IPS-20b (cell line): ENCODE data around the gene INHBC.

ENCODE experiments used
- H3K27ac ChIP-seq: one replicate; pipeline ENCODE4 v1.5.1; 2013; ENCODE audit warnings: low read length
- H3K27me3 ChIP-seq: 2 replicates; pipeline ENCODE4 v1.6.1; 2013; ENCODE audit warnings: mild to moderate bottlenecking, low read length, inconsistent platforms; ENCODE audit not compliant: insufficient read depth
- H3K36me3 ChIP-seq: 2 replicates; pipeline ENCODE4 v1.6.1; 2013; ENCODE audit warnings: low read depth, mild to moderate bottlenecking, inconsistent platforms, low read length, moderate library complexity; ENCODE audit not compliant: insufficient read depth
- H3K4me1 ChIP-seq: 2 replicates; pipeline ENCODE4 v1.6.1; 2013; ENCODE audit warnings: mild to moderate bottlenecking, control low read depth, inconsistent platforms, low read length, moderate library complexity; ENCODE audit not compliant: insufficient read depth
- H3K4me3 ChIP-seq: 2 replicates; pipeline ENCODE4 v1.5.1; 2013; ENCODE audit warnings: mild to moderate bottlenecking, low read length, inconsistent platforms
- H3K9ac ChIP-seq: 2 replicates; pipeline ENCODE4 v1.6.1; 2013; ENCODE audit warnings: low read depth, mild to moderate bottlenecking, inconsistent platforms, low read length, moderate library complexity
- H3K9me3 ChIP-seq: 2 replicates; pipeline ENCODE4 v1.6.1; 2013; ENCODE audit warnings: mild to moderate bottlenecking, low read depth, low read length, inconsistent platforms; ENCODE audit not compliant: insufficient read depth

Gene INHBC

DNA sequence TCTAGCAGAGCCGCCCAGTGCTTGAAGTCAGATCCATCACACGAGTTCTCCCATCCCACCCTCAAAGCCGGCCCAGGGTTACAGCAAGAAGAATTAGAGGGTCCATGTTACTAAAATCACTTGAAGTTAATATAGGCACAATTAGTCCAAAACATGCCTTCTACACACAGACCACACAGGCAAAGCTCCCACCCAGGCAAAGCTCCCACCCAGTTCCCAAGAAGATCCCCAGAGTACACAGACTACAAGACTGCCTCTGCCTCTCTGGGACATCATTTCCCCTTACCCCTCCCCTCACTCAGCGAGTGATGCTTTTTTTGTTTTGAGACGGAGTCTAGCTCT, 28.3 kb downstream of the INHBC start:
- H3K4me3 ChIP-seq = no peak overlapping the region
- H3K27me3 ChIP-seq = peaks cover 18% of the 10 kb centered on the region
- no peaks in the 10 kb centered on the region for H3K36me3 ChIP-seq
- no peak overlapping the region for H3K27ac ChIP-seq
- H3K9me3 ChIP-seq = no peaks in the 10 kb centered on the region
- no peak overlapping the region for H3K9ac ChIP-seq
- H3K4me1 ChIP-seq = peaks cover 7% of the 10 kb centered on the region

DNA sequence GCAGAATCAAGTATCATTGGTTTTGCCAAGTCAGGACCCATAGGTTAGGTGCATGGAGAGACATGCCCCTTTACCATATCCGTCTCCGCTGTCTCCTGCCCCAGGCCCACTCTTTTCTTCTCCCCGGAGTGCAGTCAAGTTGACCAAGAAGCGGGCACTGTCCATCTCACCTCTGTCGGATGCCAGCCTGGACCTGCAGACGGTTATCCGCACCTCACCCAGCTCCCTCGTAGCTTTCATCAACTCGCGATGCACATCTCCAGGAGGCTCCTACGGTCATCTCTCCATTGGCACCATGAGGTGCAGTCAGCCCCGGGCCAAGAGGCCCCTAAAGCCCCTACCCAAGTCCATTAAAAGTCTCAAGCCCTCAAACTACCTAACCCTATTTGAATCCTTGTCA, 30.0 kb downstream of the INHBC start:
- Histone ChIP-seq H3K4me3 (no peak overlapping the region), H3K36me3 (no peaks in the 10 kb centered on the region), H3K27ac (no peak overlapping the region), H3K9ac (no peak overlapping the region), H3K27me3 (peaks cover 18% of the 10 kb centered on the region), H3K9me3 (no peaks in the 10 kb centered on the region), H3K4me1 (no peaks in the 10 kb centered on the region)

GRCh38 chr12:57465030-57465746, 30.6 kb downstream of the INHBC start:
- H3K27me3 ChIP-seq = peaks cover 16% of the 10 kb centered on the region
- H3K9me3 ChIP-seq = no peaks in the 10 kb centered on the region
- no peak overlapping the region for H3K9ac ChIP-seq
- no peaks in the 10 kb centered on the region for H3K36me3 ChIP-seq
- H3K27ac ChIP-seq = no peak overlapping the region
- no peaks in the 10 kb centered on the region for H3K4me1 ChIP-seq
- H3K4me3 ChIP-seq = no peak overlapping the region

DNA sequence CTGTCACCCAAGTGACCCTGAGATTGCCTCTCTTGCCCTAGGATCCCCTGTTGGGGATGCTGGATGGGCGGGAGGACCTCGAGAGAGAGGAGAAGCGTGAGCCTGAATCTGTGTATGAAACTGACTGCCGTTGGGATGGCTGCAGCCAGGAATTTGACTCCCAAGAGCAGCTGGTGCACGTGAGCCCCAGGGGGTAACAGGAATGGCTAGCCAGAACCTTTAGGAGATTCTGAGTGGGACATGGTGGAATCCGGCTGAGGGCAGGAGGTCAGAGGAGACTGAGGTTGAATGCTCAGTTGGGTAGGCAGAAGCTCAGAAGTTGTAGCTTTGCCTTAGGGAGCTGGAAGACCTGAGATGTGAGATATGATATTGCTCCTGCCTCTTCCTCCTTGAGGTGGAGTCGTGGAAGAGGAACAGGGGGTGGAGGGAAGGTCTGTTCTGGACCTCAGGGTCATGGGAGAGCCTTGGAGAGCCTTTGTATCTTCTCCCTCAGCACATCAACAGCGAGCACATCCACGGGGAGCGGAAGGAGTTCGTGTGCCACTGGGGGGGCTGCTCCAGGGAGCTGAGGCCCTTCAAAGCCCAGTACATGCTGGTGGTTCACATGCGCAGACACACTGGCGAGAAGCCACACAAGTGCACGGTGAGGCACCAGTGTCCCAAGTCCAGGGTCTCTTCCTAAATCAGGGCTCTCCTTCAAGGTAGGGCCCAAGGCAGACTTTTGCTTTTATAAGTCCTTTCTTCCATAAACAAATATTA, 31.3 kb downstream of the INHBC start:
- Histone ChIP-seq H3K4me3 (no peak overlapping the region), H3K36me3 (no peaks in the 10 kb centered on the region), H3K9ac (no peak overlapping the region), H3K27me3 (peaks cover 13% of the 10 kb centered on the region), H3K4me1 (no peaks in the 10 kb centered on the region), H3K27ac (no peak overlapping the region), H3K9me3 (no peaks in the 10 kb centered on the region)

GRCh38 chr12:57467212-57467874, 32.8 kb downstream of the INHBC start:
- H3K9ac ChIP-seq = no peak overlapping the region
- peaks cover 24% of the 10 kb centered on the region for H3K27me3 ChIP-seq
- no peak overlapping the region for H3K27ac ChIP-seq

GRCh38 chr12:57467915-57468314, 33.3 kb downstream of the INHBC start:
- H3K9me3 ChIP-seq = no peaks in the 10 kb centered on the region
- H3K36me3 ChIP-seq = no peaks in the 10 kb centered on the region
- no peak overlapping the region for H3K4me3 ChIP-seq
- no peak overlapping the region for H3K9ac ChIP-seq
- no peaks in the 10 kb centered on the region for H3K4me1 ChIP-seq
- no peak overlapping the region for H3K27ac ChIP-seq
- peaks cover 28% of the 10 kb centered on the region for H3K27me3 ChIP-seq

More at GRCh38 chr12:57467212-57467874, 32.8 kb downstream of the INHBC start:
- Histone ChIP-seq H3K36me3 (no peaks in the 10 kb centered on the region), H3K4me3 (no peak overlapping the region), H3K4me1 (no peaks in the 10 kb centered on the region), H3K9me3 (no peaks in the 10 kb centered on the region)

- peaks cover 33% of the 10 kb centered on the region for H3K27me3 ChIP-seq
- H3K36me3 ChIP-seq = no peaks in the 10 kb centered on the region
Measured at GRCh38 chr12:57469296-57470164, 34.9 kb downstream of the INHBC start.

GRCh38 chr12:57470286-57470969, 35.8 kb downstream of the INHBC start:
- Histone ChIP-seq H3K9ac (no peak overlapping the region), H3K4me1 (no peaks in the 10 kb centered on the region), H3K9me3 (no peaks in the 10 kb centered on the region), H3K36me3 (no peaks in the 10 kb centered on the region), H3K27ac (no peak overlapping the region), H3K27me3 (peaks cover 42% of the 10 kb centered on the region), H3K4me3 (no peak overlapping the region)

More at GRCh38 chr12:57469296-57470164, 34.9 kb downstream of the INHBC start:
- Histone ChIP-seq H3K9ac (no peak overlapping the region), H3K9me3 (no peaks in the 10 kb centered on the region), H3K4me3 (no peak overlapping the region), H3K4me1 (no peaks in the 10 kb centered on the region), H3K27ac (no peak overlapping the region)

- Histone ChIP-seq H3K4me1 (no peaks in the 10 kb centered on the region), H3K4me3 (no peak overlapping the region), H3K9me3 (no peaks in the 10 kb centered on the region), H3K27me3 (peaks cover 49% of the 10 kb centered on the region), H3K27ac (no peak overlapping the region), H3K36me3 (no peaks in the 10 kb centered on the region), H3K9ac (no peak overlapping the region)
Measured at GRCh38 chr12:57470970-57471656, 36.5 kb downstream of the INHBC start.

DNA sequence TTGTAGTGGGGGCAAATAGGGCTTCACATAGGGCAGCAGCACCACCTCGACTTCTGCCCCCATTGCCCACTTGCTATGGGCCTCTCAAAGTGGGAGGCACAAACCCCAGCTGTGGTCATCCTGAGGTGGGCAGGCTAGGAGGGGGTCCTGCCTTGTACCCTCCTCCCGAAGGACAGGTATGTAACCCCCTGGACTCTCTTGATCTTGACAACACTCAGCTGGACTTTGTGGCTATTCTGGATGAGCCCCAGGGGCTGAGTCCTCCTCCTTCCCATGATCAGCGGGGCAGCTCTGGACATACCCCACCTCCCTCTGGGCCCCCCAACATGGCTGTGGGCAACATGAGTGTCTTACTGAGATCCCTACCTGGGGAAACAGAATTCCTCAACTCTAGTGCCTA, 37.1 kb downstream of the INHBC start:
- Histone ChIP-seq H3K4me3 (no peak overlapping the region), H3K36me3 (no peaks in the 10 kb centered on the region), H3K9ac (no peak overlapping the region), H3K27me3 (peaks cover 55% of the 10 kb centered on the region), H3K27ac (no peak overlapping the region), H3K9me3 (no peaks in the 10 kb centered on the region), H3K4me1 (no peaks in the 10 kb centered on the region)
